ENCODE measurements around the gene ROM1. TPM values are rescaled to one million over a fixed set of nuclear protein-coding genes. Genes with fewer than 3 reads are reported as not detected.

ROM1 gene
- total and polyA plus RNA-seq, 2 donors (not counting 3 experiments of a cell fraction or from before 2014, with no cell fraction given): 5.3 to 8.8 TPM

DNA sequence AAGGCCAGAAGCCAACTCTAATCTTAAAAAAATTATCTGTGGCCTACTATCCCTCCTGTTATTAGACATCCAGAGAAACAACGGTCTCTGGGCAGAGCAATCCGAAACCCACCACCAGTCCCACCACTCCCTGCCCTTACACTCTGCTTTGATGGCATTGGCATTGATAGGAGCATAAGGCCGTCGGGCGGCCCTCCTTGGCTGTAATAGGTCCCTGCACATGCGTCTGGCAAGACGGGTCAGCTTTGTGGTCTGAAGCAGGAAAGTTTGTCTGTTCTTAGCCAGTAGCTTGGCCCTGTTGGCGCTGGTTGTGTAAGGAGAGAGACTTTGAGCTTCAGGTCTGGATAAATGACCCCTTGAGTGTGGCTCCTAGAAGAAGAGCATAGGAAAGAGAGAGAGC is 17.9 kb upstream of the ROM1 start:
- CTCF ChIA-PET: interaction anchor here (1.7 to 4.5 kb wide), 2 partner anchors 16 to 99 kb away, joined by 5 to 48 read pairs; partner anchors contain the start of genes EML3 and ROM1
- POLR2A ChIA-PET: no interaction called here

DNA sequence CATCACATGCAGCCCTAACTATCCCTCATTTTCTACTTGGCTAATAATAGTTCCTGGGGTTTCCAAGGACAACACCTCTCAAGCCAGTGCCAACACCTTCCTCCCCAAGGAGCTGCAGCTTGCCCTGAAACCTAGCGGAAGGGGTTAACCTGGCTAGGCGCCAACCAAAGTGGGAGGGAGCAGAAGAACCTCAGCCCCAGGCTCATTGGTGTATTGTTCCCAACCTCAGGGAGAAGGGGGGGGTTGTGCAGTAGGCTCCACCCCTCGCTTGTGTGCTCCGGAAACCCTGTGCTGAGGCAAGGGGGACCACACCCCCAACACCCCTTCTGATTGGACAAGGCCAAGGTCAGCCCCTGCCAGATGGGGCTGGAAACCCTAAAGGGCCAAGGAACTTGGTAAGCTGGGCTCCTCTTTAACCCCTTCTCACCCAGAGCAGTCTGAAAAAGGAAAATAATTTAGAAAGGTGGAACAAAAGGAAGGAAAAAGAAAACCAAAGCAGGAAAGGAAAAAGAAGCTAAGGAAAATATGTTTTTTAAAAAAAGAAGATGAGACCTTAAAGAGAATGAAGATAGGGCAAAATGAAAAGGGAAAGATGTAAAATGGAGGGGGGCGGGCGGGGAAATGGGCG is 13.9 kb upstream of the ROM1 start:
- H3K4me1 ChIP-seq (ENCODE audit: control insufficient read depth, extremely low read depth, insufficient read depth, low read length): peaks cover 19% of the 10 kb centered on the region
- no peak overlapping the region for H2AFZ ChIP-seq (ENCODE audit: low read depth, low read length)
- H3K9ac ChIP-seq (replicated peaks; ENCODE audit: extremely low read depth, insufficient read depth, low read length): peak overlapping the region; percentile 89
- H4K20me1 ChIP-seq (replicated peaks; ENCODE audit: control insufficient read depth, extremely low read depth, insufficient read depth, low read length): no peaks in the 10 kb centered on the region
- BruUV-seq (replicated peaks): no TSS peak
- ChIA-PET CTCF (interaction anchor here (0.9 to 1.5 kb wide), 3 partner anchors 13 to 174 kb away, joined by 4 to 10 read pairs (median 5); no protein-coding TSS in a partner anchor), POLR2A (interaction anchor here (0.7 to 1.3 kb wide), 6 partner anchors 25 to 80 kb away, joined by 3 to 6 read pairs (median 3); partner anchors contain the start of genes C11orf98, CSKMT, EEF1G and GANAB)
- FAIRE-seq (peak; percentile 100), DNase-seq (ENCODE audit: low read depth, low spot score) (peak; percentile 98)
- no peaks in the 10 kb centered on the region for H3K9me3 ChIP-seq (replicated peaks; ENCODE audit: control insufficient read depth, insufficient read depth, low read length)
- peaks cover 28 to 38% of the 10 kb centered on the region in 2 experiments for H3K36me3 ChIP-seq (ENCODE audit: control insufficient read depth in 2 of 2, extremely low read depth in 1 of 2, insufficient read depth in 2 of 2, low read length in 2 of 2)
- H3K4me2 ChIP-seq (ENCODE audit: insufficient read depth, low read length): peak overlapping the region; percentile 89
- H3K27ac ChIP-seq (ENCODE audit: insufficient read depth, low read depth, low read length): peak overlapping the region; percentile 19
- TF ChIP-seq POLR2A (IDR thresholded peaks at IDR 0.05; ENCODE audit: low read depth, low read length) (no peak), FOS (IDR thresholded peaks at IDR 0.05; ENCODE audit: borderline replicate concordance, insufficient read depth, low read length) (no peak), MYC (IDR thresholded peaks at IDR 0.05; ENCODE audit: low read depth, low read length) (no peak), POLR2AphosphoS5 (IDR thresholded peaks at IDR 0.05; ENCODE audit: insufficient read depth, low read depth, low read length) (peak; percentile 55), EZH2 (IDR thresholded peaks at IDR 0.05; ENCODE audit: borderline replicate concordance, low read depth, low read length, severe bottlenecking) (no peak), JUN (IDR thresholded peaks at IDR 0.05; ENCODE audit: borderline replicate concordance, insufficient read depth, insufficient read length, low read depth) (no peak)
- TF ChIP-seq, protein P1, sequence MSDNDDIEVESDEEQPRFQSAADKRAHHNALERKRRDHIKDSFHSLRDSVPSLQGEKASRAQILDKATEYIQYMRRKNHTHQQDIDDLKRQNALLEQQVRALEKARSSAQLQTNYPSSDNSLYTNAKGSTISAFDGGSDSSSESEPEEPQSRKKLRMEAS (IDR thresholded peaks at IDR 0.05; ENCODE audit: insufficient read depth, insufficient read length): no peak
- dilution Hi-C loops (cut with MboI; ENCODE audit: extremely low pct_ligation_motif_present, low sequenced_read_pairs) (no loop called here), intact Hi-C loops (cut with micrococcal nuclease) (loop anchor here (1.0 kb wide), 3 partner anchors 8 to 47 kb away; partner anchors contain the start of genes GANAB and TUT1)
- H3K9me1 ChIP-seq (replicated peaks; ENCODE audit: control insufficient read depth, extremely low read depth, insufficient read depth, low read length): no peaks in the 10 kb centered on the region
- peaks cover 45% of the 10 kb centered on the region for H3K79me2 ChIP-seq (ENCODE audit: control insufficient read depth, insufficient read depth, low read length)
- H3K27me3 ChIP-seq (ENCODE audit: control insufficient read depth in 2 of 2, insufficient read depth in 2 of 2, low read length in 2 of 2): no peaks in the 10 kb centered on the region
- peak overlapping the region in 1 of 3 experiments; percentile 92 for H3K4me3 ChIP-seq (replicated peaks in 1 of 3; ENCODE audit: insufficient read depth in 1 of 3, low read depth in 1 of 3, low read length in 3 of 3)

More for the DNA sequence above, 17.9 kb upstream of the ROM1 start:
- Histone ChIP-seq H2AFZ (ENCODE audit: low read depth, low read length) (no peak overlapping the region), H3K9ac (replicated peaks; ENCODE audit: extremely low read depth, insufficient read depth, low read length) (no peak overlapping the region), H3K4me2 (ENCODE audit: insufficient read depth, low read length) (no peak overlapping the region), H3K4me3 (replicated peaks in 1 of 3; ENCODE audit: insufficient read depth in 1 of 3, low read depth in 1 of 3, low read length in 3 of 3) (no peak overlapping the region), H3K9me3 (replicated peaks; ENCODE audit: control insufficient read depth, insufficient read depth, low read length) (no peaks in the 10 kb centered on the region), H3K36me3 (ENCODE audit: control insufficient read depth in 2 of 2, extremely low read depth in 1 of 2, insufficient read depth in 2 of 2, low read length in 2 of 2) (peaks cover 37 to 45% of the 10 kb centered on the region in 2 experiments), H3K27me3 (ENCODE audit: control insufficient read depth in 2 of 2, insufficient read depth in 2 of 2, low read length in 2 of 2) (no peaks in the 10 kb centered on the region), H3K4me1 (ENCODE audit: control insufficient read depth, extremely low read depth, insufficient read depth, low read length) (peaks cover 29% of the 10 kb centered on the region), H3K79me2 (ENCODE audit: control insufficient read depth, insufficient read depth, low read length) (peaks cover 40% of the 10 kb centered on the region), H3K9me1 (replicated peaks; ENCODE audit: control insufficient read depth, extremely low read depth, insufficient read depth, low read length) (no peaks in the 10 kb centered on the region), H3K27ac (ENCODE audit: insufficient read depth, low read depth, low read length) (no peak overlapping the region), H4K20me1 (replicated peaks; ENCODE audit: control insufficient read depth, extremely low read depth, insufficient read depth, low read length) (no peaks in the 10 kb centered on the region)
- intact Hi-C loops (cut with micrococcal nuclease): no loop called here
- TF ChIP-seq JUN (IDR thresholded peaks at IDR 0.05; ENCODE audit: borderline replicate concordance, insufficient read depth, insufficient read length, low read depth): no peak
- dilution Hi-C loops (cut with MboI; ENCODE audit: extremely low pct_ligation_motif_present, low sequenced_read_pairs): no loop called here
- no TSS peak for BruUV-seq (replicated peaks)
- FAIRE-seq (no peak), DNase-seq (ENCODE audit: low read depth, low spot score) (no peak)

Measured in endothelial cell of umbilical vein (primary cell).